DMS153 treated with DMSO at 0.1 percent for 48 hours (cell line): ENCODE data around the gene FOLR1.
"Not testable (repeated sequence)": the region's sequence is repeated elsewhere in the genome, so short reads cannot be mapped to it uniquely, and the experiment has no call there.

Experiments
- DNase-seq: peaks from one replicate; lab custom pipeline; 2025; ENCODE audit not compliant: unreplicated experiment; lab: John Stamatoyannopoulos, UW

Gene FOLR1

GRCh38 chr11:72191961-72192381, at the start of gene FOLR1:
TSS of gene FOLR1 (plus strand) at chr11:72192140. CDS start at chr11:72192174, 34 bp downstream.
- DNase-seq: no peak

DNA sequence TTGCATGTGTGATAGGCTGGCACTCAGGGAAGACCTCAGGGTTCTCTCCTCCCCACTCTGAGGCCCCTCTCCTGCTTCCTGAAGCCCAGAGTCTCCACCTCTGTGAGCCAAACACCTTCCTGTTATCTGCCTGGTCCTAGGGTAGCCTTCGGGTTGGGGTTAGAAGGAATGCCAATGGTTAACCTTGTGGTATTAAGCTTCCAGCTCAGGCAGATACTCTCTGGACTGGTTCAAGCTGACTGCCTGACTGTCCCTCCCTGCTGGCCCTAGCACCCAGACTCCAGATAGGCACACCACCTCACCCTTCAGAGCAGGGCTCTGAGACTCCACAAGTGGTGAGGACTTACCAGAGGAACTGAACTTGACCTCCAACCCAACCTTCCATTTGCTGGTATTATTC, 49.4 kb upstream of the FOLR1 start:
- not testable (repeated sequence) for DNase-seq

DNA sequence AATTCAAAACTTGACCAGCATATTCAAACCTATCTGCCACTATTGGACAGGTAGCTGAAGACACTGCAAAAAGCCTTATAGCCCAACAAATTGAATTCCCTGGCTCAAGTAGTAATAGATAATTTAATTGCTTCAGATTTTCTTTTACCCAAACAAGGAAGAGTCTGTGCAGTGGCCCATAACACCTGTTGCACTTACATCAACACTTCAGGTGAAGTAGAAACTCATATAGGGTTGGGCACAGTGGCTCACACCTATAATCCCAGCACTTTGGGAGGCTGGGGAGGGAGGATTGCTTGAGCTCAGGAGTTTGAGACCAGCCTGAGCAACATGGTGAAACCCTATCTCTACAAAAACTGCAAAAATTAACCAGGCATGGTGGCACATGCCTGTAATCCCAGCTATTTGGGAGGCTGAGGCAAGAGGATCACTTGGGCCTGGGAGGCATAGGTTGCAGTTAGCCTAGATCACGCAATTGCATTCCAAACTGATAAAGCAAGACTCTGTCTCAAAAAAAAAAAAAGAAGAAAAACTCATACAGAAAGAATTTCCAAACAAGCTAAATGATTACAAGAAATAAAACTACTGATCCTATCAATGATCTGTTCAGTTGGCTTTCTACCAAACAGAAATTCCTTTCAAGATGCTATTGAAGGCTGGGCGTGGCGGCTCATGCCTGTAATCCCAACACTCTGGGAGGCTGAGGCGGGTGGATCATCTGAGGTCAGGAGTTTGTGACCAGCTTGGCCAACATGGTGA, 47.0 kb upstream of the FOLR1 start:
- no peak for DNase-seq

- DNase-seq: no peak
Measured at GRCh38 chr11:72146625-72147024, 45.3 kb upstream of the FOLR1 start.

DNA sequence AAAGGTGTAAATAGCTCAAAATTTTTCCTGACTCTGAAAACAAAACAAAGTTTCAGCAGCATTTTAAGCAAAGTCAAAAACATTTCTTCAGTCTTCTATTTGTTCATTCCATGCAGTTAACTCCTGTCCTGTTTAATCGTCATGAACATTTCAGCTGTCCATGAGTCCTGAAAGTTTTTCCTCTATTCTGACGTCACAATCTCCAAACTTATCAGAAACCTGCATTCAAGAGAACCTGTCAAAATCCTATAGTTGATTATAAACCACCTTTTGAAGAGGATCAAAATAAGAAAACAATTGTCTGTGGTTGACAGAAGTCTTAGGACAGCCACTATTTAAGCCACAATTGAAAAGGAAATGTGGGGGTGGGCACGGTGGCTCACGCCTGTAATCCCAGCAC, 41.1 kb upstream of the FOLR1 start:
- DNase-seq: no peak

DNA sequence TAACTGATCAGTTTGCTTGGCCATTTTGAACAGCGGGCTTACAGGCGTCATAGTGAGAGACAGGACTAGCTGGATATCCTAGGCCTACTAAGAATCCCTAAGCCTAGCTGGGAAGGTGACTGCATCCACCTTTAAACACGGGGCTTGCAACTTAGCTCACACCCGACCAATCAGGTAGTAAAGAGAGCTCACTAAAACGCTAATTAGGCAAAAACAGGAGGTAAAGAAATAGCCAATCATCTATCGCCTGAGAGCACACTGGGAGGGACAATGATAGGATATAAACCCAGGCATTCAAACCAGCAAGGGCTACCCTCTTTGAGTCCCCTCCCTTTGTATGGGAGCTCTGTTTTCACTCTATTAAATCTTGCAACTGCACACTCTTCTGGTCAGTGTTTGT, 38.1 kb upstream of the FOLR1 start:
- not testable (repeated sequence) for DNase-seq

DNA sequence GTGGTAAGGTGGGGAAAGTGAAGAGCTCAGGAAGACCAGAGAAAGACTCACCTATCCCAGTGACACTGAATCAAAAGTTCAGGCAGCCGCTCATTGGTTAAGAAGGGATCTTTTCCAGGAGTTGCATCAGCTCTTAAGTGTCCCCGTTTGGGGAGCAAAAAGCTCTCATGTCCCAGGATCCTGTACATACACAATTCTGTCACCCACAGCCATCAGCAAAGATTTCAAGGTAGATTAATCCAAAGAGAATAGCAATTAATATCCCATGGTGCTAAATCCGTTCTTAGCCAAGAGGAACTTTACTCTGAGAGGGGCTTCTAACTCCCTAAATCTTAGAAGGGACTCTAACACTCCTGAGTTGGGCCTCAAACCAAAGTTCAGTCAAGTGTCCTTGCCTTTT, 37.1 kb upstream of the FOLR1 start:
- DNase-seq: no peak

DNA sequence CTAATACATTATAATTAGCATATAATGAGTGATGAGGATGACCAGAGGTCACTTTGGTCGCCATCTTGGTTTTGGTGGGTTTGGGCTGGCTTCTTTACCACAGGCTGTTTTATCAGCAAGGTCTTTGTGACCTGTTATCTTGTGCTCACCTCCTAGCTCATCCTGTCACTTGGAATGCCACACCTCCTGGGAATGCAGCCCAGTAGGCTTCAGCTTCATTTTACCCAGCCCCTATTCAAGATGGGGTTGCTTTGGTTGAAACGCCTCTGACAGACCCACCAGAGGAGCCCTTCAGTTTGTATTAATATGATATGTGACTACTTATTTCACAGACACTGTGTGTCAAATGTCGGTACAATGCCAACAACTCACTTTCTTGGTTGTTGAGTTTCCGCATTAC, 36.2 kb upstream of the FOLR1 start:
- DNase-seq: no peak

- DNase-seq: no peak
Measured at GRCh38 chr11:72157131-72157530, 34.8 kb upstream of the FOLR1 start.

DNA sequence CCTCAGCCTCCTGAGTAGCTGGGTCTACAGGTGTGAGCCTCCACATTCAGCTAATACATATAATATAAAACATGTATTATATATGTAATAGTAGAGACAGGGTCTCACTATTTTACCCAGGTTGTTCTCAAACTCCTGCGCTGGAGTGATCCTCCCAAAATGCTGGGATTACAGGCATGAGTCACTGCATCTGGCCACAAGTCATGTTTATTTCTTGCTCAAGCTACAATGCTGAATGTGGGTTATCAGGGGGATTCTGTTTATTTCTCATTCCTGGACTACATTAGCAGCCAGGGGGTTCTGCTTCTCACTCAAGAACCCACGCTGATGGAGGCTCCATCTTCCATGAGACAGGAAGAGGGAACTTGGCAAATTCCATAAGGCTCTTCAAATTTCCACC, 31.6 kb upstream of the FOLR1 start:
- no peak for DNase-seq

DNA sequence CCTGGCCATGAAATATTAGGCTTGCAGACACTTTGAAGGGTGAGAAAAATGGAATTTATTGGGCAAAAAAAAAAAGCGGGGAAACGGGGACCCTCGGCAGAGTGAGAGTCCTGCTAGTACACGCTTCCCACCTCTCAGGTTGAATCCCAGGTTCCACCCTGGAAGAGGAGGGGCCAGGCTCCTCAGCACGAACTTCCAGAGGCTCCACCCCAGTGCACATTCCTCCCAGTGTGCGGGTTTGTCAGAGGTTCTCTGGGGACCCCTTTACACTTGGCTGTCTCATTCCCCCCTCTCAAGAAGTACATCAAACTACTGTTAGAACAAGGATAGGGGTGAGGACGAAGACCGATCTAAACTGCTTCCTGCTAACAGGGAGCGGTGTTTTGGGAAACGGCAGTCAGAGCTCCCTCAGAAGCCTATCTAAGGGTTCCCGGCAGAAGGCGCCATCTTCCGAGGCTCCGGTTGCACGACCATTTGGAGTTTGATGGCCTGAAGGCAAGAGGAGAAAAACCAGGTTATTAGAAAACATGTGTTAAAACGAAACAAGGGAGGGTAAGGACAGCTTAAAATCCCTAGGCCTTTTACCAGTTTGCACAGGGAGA, 28.9 kb upstream of the FOLR1 start:
- no peak for DNase-seq

GRCh38 chr11:72164187-72164586, 27.8 kb upstream of the FOLR1 start:
- DNase-seq: not testable (repeated sequence)

DNA sequence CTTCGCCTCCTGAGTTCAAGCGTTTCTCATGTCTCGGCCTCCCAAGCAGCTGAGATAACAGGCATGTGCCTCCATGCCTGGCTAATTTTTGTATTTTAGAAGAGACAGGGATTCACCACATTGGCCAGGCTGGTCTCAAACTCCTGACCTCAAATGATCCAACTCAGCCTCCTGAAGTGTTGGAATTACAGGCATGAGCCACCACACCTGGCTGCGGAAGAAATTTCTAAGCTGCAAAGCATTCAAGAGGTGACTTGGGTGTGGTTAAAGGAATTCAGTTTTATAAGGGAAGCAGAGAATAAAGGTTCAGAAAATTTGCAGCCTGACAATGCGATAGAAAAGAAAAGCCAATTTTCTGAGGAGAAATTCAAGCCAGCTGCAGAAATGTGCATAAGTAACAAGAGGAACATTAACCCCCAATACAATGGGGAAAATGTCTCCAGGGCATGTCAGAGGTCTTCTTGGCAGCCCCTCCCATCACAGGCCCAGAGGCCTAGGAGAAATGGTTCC, 22.8 kb upstream of the FOLR1 start:
- not testable (repeated sequence) for DNase-seq

- not testable (repeated sequence) for DNase-seq
Measured at GRCh38 chr11:72169754-72170153, 22.2 kb upstream of the FOLR1 start.

DNA sequence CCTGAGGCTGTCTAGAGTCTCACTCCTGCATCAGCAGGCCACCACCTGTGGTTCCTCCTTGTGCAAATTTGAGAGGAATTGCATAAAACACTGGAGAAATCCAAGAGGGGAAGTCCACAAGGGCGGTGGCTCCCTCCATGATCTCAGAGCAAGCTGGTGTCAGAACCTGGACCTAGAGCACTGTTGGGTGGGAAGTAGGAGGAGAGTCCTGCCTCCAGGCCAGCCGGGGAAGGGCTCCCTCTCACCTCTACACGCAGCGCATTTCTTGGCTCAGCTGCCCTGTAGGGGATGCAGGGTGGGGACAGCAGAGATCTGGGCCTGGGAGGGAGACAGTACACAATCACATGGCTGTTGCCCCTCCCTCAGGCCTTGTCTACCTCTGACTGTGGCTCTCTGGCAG, 19.9 kb upstream of the FOLR1 start:
- DNase-seq: not testable (repeated sequence)

- no peak for DNase-seq
Measured at GRCh38 chr11:72173291-72173690, 18.6 kb upstream of the FOLR1 start.

- no peak for DNase-seq
Measured at GRCh38 chr11:72174302-72175070, 17.5 kb upstream of the FOLR1 start.

DNA sequence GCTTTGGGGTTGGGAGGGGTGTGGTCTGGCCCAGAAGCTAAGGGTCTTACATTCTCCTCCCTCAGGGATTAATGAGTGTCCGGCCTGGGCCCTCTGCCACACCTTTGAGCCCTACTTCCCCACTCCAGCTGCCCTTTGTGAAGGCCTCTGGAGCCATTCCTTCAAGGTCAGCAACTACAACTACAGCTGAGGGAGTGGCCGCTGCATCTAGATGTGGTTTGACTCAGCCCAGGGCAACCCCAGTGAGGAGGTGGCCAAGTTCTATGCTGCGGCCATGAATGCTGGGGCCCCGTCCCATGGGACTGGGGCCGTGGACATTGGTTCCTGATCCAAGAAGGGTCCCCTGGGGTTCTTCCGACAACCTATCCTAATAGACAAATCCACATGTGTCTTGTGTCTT, 14.3 kb upstream of the FOLR1 start:
- DNase-seq: no peak

GRCh38 chr11:72179049-72179803, 12.7 kb upstream of the FOLR1 start:
- no peak for DNase-seq

DNA sequence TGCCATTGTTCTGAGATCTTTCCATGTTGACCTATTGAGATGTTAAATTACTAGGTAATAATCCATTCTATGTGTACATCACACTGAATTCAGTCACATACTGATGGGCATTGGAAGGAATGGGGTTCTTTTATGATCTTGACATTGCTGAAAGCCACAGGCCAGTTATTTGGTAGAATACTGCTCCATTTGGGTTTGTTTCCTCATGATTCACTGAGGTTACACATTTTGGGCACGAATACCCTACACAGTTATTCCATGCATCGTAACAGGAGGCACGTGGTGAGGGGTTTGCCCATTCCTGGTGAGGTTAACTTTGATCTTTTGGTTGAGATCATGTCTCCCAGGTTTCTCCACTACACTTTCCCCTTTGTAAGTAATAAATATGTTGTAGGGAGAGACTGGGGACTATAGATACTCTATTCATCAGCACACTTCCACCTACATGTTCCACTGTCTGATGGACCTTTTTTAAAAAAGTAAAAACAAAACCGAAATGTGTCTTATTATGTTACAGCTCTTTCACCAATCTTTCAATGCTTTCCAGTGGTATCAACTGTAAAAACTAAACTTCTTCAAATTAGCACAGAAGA, 12.0 kb upstream of the FOLR1 start:
- no peak for DNase-seq
